H9 (cell line): ENCODE measurements around the gene MGMT. TPM values are rescaled to one million over a fixed set of nuclear protein-coding genes. Genes with fewer than 3 reads are reported as not detected.

ENCODE experiments used
- DNase-seq: peaks from one replicate; pipeline ENCODE4 v3.0.0-alpha.2; 2017
- H2AFZ ChIP-seq: one replicate; pipeline ENCODE4 v1.6.1; 2013; ENCODE audit warnings: mild to moderate bottlenecking, low read length, control low read depth, moderate library complexity
- H2AK5ac ChIP-seq: 2 replicates; pipeline ENCODE4 v1.6.1; 2013; ENCODE audit warnings: low read length, control low read depth, mixed read lengths; ENCODE audit not compliant: insufficient read length
- H2BK120ac ChIP-seq: one replicate; pipeline ENCODE4 v1.6.1; 2013; ENCODE audit warnings: low read depth, mild to moderate bottlenecking, low read length, control low read depth, inconsistent platforms; ENCODE audit not compliant: poor library complexity, severe bottlenecking
- H2BK12ac ChIP-seq: 2 replicates; pipeline ENCODE4 v1.6.1; 2013; ENCODE audit warnings: low read length, control low read depth, mixed read lengths, low read depth; ENCODE audit not compliant: insufficient read length
- H2BK15ac ChIP-seq: 2 replicates; pipeline ENCODE4 v1.6.1; 2013; ENCODE audit warnings: low read depth, low read length, control low read depth
- H2BK20ac ChIP-seq: one replicate; pipeline ENCODE4 v1.6.1; 2013; ENCODE audit warnings: low read depth, mild to moderate bottlenecking, low read length, control low read depth, inconsistent platforms; ENCODE audit not compliant: poor library complexity, severe bottlenecking
- H2BK5ac ChIP-seq: 2 replicates; pipeline ENCODE4 v1.6.1; 2013; ENCODE audit warnings: low read length, control low read depth, mixed read lengths; ENCODE audit not compliant: insufficient read length
- H3K14ac ChIP-seq: 2 replicates; pipeline ENCODE4 v1.6.1; 2013; ENCODE audit warnings: low read length, control low read depth; ENCODE audit not compliant: insufficient read depth
- H3K18ac ChIP-seq: 2 replicates; pipeline ENCODE4 v1.6.1; 2013; ENCODE audit warnings: low read depth, mild to moderate bottlenecking, mixed read lengths, low read length, control low read depth; ENCODE audit not compliant: insufficient read length
- H3K23ac ChIP-seq: 2 replicates; pipeline ENCODE4 v1.6.1; 2013; ENCODE audit warnings: low read length, control low read depth, mixed read lengths, low read depth; ENCODE audit not compliant: insufficient read length
- H3K23me2 ChIP-seq: 2 replicates; pipeline ENCODE4 v1.6.1; 2013; ENCODE audit warnings: low read depth, mild to moderate bottlenecking, mixed read lengths, low read length, control low read depth; ENCODE audit not compliant: insufficient read length, poor library complexity, severe bottlenecking
- H3K27ac ChIP-seq: 2 replicates; pipeline ENCODE4 v1.5.1; 2013; ENCODE audit warnings: low read length, control low read depth, mixed read lengths, low read depth; ENCODE audit not compliant: insufficient read length
- H3K27me3 ChIP-seq: 2 replicates; pipeline ENCODE4 v1.6.1; 2013; ENCODE audit warnings: low read length, control low read depth, inconsistent platforms; ENCODE audit not compliant: insufficient read depth
- H3K4ac ChIP-seq: 2 replicates; pipeline ENCODE4 v1.6.1; 2013; ENCODE audit warnings: low read depth, mild to moderate bottlenecking, control low read depth, inconsistent platforms, low read length, moderate library complexity
- H3K4me1 ChIP-seq: 2 replicates; pipeline ENCODE4 v1.6.1; 2013; ENCODE audit warnings: low read length, control low read depth, inconsistent platforms; ENCODE audit not compliant: insufficient read depth
- H3K4me2 ChIP-seq: 2 replicates; pipeline ENCODE4 v1.6.1; 2013; ENCODE audit warnings: low read length, control low read depth, mixed read lengths; ENCODE audit not compliant: insufficient read length, insufficient read depth
- H3K56ac ChIP-seq: 2 replicates; pipeline ENCODE4 v1.6.1; 2013; ENCODE audit warnings: low read depth, mild to moderate bottlenecking, mixed read lengths, low read length, control low read depth; ENCODE audit not compliant: insufficient read length
- H3K79me1 ChIP-seq: 2 replicates; pipeline ENCODE4 v1.6.1; 2013; ENCODE audit warnings: low read depth, mild to moderate bottlenecking, moderate library complexity, low read length, control low read depth, inconsistent platforms; ENCODE audit not compliant: insufficient read depth, poor library complexity, severe bottlenecking
- H3K79me2 ChIP-seq: 2 replicates; pipeline ENCODE4 v1.6.1; 2013; ENCODE audit warnings: low read length, control low read depth, inconsistent platforms; ENCODE audit not compliant: insufficient read depth
- H3K9ac ChIP-seq: 2 replicates; pipeline ENCODE4 v1.6.1; 2013; ENCODE audit warnings: low read length, control low read depth, mixed read lengths; ENCODE audit not compliant: insufficient read length; ENCODE audit errors: extremely low read depth
- H3K9me3 ChIP-seq: one replicate; pipeline ENCODE4 v1.6.1; 2013; ENCODE audit warnings: low read depth, low read length, inconsistent platforms; ENCODE audit not compliant: control insufficient read depth
- H3T11ph ChIP-seq: one replicate; pipeline ENCODE4 v1.6.1; 2013; ENCODE audit warnings: mild to moderate bottlenecking, low read length, control low read depth, inconsistent platforms
- H4K20me1 ChIP-seq: one replicate; pipeline ENCODE4 v1.6.1; 2013; ENCODE audit not compliant: control insufficient read depth, insufficient read length, insufficient read depth
- H4K5ac ChIP-seq: 2 replicates; pipeline ENCODE4 v1.6.1; 2013; ENCODE audit warnings: low read depth, mild to moderate bottlenecking, mixed read lengths, low read length, control low read depth; ENCODE audit not compliant: insufficient read length
- H4K8ac ChIP-seq: replicated peaks from 2 replicates; pipeline ENCODE4 v1.6.1; 2013; ENCODE audit warnings: low read length, control low read depth, mixed read lengths, low read depth; ENCODE audit not compliant: insufficient read length
- H4K91ac ChIP-seq: 2 replicates; pipeline ENCODE4 v1.6.1; 2013; ENCODE audit warnings: low read depth, mild to moderate bottlenecking, moderate library complexity, mixed read lengths, low read length, control low read depth; ENCODE audit not compliant: insufficient read length
- H3K27ac Mint-ChIP-seq, 3 experiments: 2 replicates in 2 of 3; 3 replicates in 1 of 3; pipeline ENCODE4 v1.8.0; 2020 to 2021; ENCODE audit warnings: mixed read lengths in 3 of 3, mild to moderate bottlenecking in 1 of 3, moderate library complexity in 1 of 3
- H3K27me3 Mint-ChIP-seq: 2 replicates; pipeline ENCODE4 v1.8.0; 2021; ENCODE audit warnings: low read depth, mild to moderate bottlenecking, moderate library complexity, mixed read lengths
- H3K36me3 Mint-ChIP-seq, 3 experiments: 2 replicates in 2 of 3; 3 replicates in 1 of 3; pipeline ENCODE4 v1.8.0; 2020 to 2021; ENCODE audit warnings: low read depth in 3 of 3, mixed read lengths in 3 of 3; ENCODE audit not compliant: insufficient read depth in 1 of 3
- H3K4me1 Mint-ChIP-seq, 2 experiments: 2 replicates each; pipeline ENCODE4 v1.8.0; 2020; ENCODE audit warnings: mixed read lengths in 2 of 2
- H3K4me3 Mint-ChIP-seq, 2 experiments: 2 replicates in 1 of 2; 3 replicates in 1 of 2; pipeline ENCODE4 v1.8.0; 2020 to 2021; ENCODE audit warnings: mild to moderate bottlenecking in 2 of 2, mixed read lengths in 2 of 2, moderate library complexity in 1 of 2
- H3K9me3 Mint-ChIP-seq, 2 experiments: 2 replicates in 1 of 2; 3 replicates in 1 of 2; pipeline ENCODE4 v1.8.0; 2020; ENCODE audit warnings: mild to moderate bottlenecking in 2 of 2, mixed read lengths in 2 of 2, moderate library complexity in 1 of 2
- WGBS: extraction: QIAGEN DNeasy Blood & Tissue Kit; methylation state at CpG from one replicate; pipeline ENCODE4 v1.1.7; 2013; ENCODE audit warnings: missing lambda C conversion rate, low lambda C conversion rate, mixed read lengths; ENCODE audit not compliant: insufficient read length; ENCODE audit errors: extremely low coverage; 5-methylcytosine and 5-hydroxymethylcytosine counted together
- total RNA-seq: library from RNA; stranded (reverse); gene quantifications from 2 replicates; pipeline ENCODE4 v1.2.1, GENCODE V29; 2021
- TF ChIP-seq, protein P1 (sequence below): fragments of 200-600 bp; sonication (generic); conservative IDR thresholded peaks from 3 replicates; pipeline ENCODE4 v1.8.0; 2021; ENCODE audit warnings: antibody characterized with exemption, mild to moderate bottlenecking

MGMT gene
- total RNA-seq, 1 experiment from 2014 or later, result 18.4 TPM

DNA sequence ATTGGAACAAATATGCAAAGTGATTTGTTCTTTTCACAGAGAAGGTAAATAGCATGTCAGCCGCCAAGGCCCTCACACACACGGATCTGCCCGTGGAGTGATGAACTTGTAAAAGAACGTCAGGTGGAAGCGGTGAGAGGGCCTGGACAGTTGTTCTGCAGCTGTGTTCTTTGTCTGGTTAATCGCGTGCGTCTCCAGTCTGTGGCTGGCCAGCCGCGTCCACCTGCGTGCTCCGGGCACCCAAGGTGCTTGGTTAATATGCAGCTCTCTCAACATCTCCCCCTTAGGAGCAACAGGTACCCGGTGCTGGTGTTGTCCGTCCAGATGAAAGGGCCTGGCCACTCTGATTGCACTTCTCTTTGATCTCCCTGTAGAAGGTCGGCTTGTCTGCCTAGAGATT is 162.9 kb downstream of the MGMT start:
- TF ChIP-seq, protein P1, sequence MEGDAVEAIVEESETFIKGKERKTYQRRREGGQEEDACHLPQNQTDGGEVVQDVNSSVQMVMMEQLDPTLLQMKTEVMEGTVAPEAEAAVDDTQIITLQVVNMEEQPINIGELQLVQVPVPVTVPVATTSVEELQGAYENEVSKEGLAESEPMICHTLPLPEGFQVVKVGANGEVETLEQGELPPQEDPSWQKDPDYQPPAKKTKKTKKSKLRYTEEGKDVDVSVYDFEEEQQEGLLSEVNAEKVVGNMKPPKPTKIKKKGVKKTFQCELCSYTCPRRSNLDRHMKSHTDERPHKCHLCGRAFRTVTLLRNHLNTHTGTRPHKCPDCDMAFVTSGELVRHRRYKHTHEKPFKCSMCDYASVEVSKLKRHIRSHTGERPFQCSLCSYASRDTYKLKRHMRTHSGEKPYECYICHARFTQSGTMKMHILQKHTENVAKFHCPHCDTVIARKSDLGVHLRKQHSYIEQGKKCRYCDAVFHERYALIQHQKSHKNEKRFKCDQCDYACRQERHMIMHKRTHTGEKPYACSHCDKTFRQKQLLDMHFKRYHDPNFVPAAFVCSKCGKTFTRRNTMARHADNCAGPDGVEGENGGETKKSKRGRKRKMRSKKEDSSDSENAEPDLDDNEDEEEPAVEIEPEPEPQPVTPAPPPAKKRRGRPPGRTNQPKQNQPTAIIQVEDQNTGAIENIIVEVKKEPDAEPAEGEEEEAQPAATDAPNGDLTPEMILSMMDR, result no peak
- WGBS, result no CpG with 5 or more reads among the region's 15 CpGs
- no peak overlapping the region for H3K4ac ChIP-seq

More for the DNA sequence above, 162.9 kb downstream of the MGMT start:
- DNase-seq, result no peak
- Histone ChIP-seq H3K27me3 (no peaks in the 10 kb centered on the region), H2BK5ac (no peak overlapping the region), H3K27ac (no peak overlapping the region), H2BK120ac (no peak overlapping the region), H4K5ac (no peak overlapping the region), H3K18ac (no peak overlapping the region), H2BK12ac (no peak overlapping the region), H4K8ac (no peak overlapping the region), H2AK5ac (no peak overlapping the region), H2BK20ac (no peak overlapping the region), H3K23me2 (no peaks in the 10 kb centered on the region), H4K91ac (no peak overlapping the region), H3K4me2 (no peak overlapping the region), H3K79me2 (no peaks in the 10 kb centered on the region), H3T11ph (no peak overlapping the region), H2AFZ (no peak overlapping the region), H3K79me1 (no peaks in the 10 kb centered on the region), H3K9me3 (no peaks in the 10 kb centered on the region), H3K56ac (no peak overlapping the region), H3K9ac (no peak overlapping the region), H2BK15ac (no peak overlapping the region), H4K20me1 (no peaks in the 10 kb centered on the region), H3K14ac (no peak overlapping the region), H3K4me1 (no peaks in the 10 kb centered on the region), H3K23ac (no peak overlapping the region)
- H3K4me3 Mint-ChIP-seq, result no peak overlapping the region
- peaks cover 5 to 6% of the 10 kb centered on the region in 2 experiments; a peak in 3 of 4 replicates for H3K4me1 Mint-ChIP-seq
- H3K36me3 Mint-ChIP-seq, result peaks cover 0 to 5% (median 2%) of the 10 kb centered on the region in 3 experiments; a peak in 3 of 7 replicates
- H3K27me3 Mint-ChIP-seq, result no peaks in the 10 kb centered on the region
- peaks cover 6 to 9% of the 10 kb centered on the region in 2 experiments; a peak in 2 of 5 replicates for H3K9me3 Mint-ChIP-seq
- no peak overlapping the region for H3K27ac Mint-ChIP-seq
